Sigmoid colon (tissue), 7 donors: ENCODE results near the gene TGFBR2. TPM values are rescaled to one million over a fixed set of nuclear protein-coding genes. Genes with fewer than 3 reads are reported as not detected.

Experiments
- DNase-seq: peaks from one replicate; pipeline ENCODE4 v3.0.0-alpha.2; 2019
- H3K27ac ChIP-seq, 4 donors: fragments of 200-600 bp; sonication (generic); one replicate each; pipeline ENCODE4 v1.5.1; 2016 to 2019; ENCODE audit warnings: mild to moderate bottlenecking in 1 of 4
- H3K27me3 ChIP-seq, 3 donors: fragments of 200-600 bp; sonication (generic); one replicate each; pipeline ENCODE4 v1.5.1; 2019; ENCODE audit warnings: mild to moderate bottlenecking in 1 of 3
- H3K36me3 ChIP-seq, 4 donors: fragments of 200-600 bp; sonication (generic); one replicate each; pipeline ENCODE4 v1.5.1; 2016 to 2019
- H3K4me1 ChIP-seq, 4 donors: fragments of 200-600 bp; sonication (generic); one replicate each; pipeline ENCODE4 v1.5.1; 2017 to 2019
- H3K4me3 ChIP-seq, 4 donors: fragments of 200-600 bp; sonication (generic); one replicate each; pipeline ENCODE4 v1.5.1; 2017 to 2019; ENCODE audit warnings: mild to moderate bottlenecking in 2 of 4, moderate library complexity in 1 of 4
- H3K9me3 ChIP-seq, 4 donors: fragments of 200-600 bp in 3 of 4; sonication (generic) in 3 of 4; one replicate each; pipeline versions ENCODE4 v1.5.1 to v1.6.1; 2013 to 2019
- EP300 ChIP-seq, 4 donors: sonication (generic); formaldehyde crosslinking; IDR thresholded peaks; one replicate each; pipeline ENCODE4 v1.6.1; 2017; ENCODE audit warnings: antibody characterized with exemption in 4 of 4
- POLR2A ChIP-seq, 2 donors: fragments of 450-650 bp; IDR thresholded peaks; one replicate each; pipeline ENCODE4 v1.6.1; 2016; ENCODE audit warnings: antibody characterized with exemption in 2 of 2, mild to moderate bottlenecking in 2 of 2, moderate library complexity in 2 of 2
- POLR2AphosphoS5 ChIP-seq, 4 donors: sonication (generic); formaldehyde crosslinking; IDR thresholded peaks; one replicate each; pipeline ENCODE4 v1.6.1; 2017; ENCODE audit warnings: antibody characterized with exemption in 4 of 4
- WGBS, 2 donors: extraction: QIAGEN DNeasy Blood & Tissue Kit; methylation state at CpG; one replicate each; pipeline ENCODE4 v1.1.7; 2013; 5-methylcytosine and 5-hydroxymethylcytosine counted together
- intact Hi-C: fragments of 100-400 bp; cut with DNase I; formaldehyde crosslinking; loops from one replicate; pipeline ENCODE4 v1.15.1; 2023
- polyA plus RNA-seq, 3 donors: library from polyadenylated mRNA; stranded (reverse); fragments of 200-250 nt; gene quantifications; one replicate each; pipeline ENCODE4 v1.2.3, GENCODE V29; 2013
- total RNA-seq, 4 donors: library from RNA; depleted of rRNA; stranded (reverse); fragments of >200 nt; gene quantifications; one replicate each; pipeline ENCODE4 v1.1.0, GENCODE V29; 2016
- TF ChIP-seq, protein P1 (sequence below), 4 experiments: fragments of 450-650 bp in 3 of 4; fragments of 200-600 bp in 1 of 4; IDR thresholded peaks; one replicate each; pipeline ENCODE4 v1.5.1; 2016 to 2019; ENCODE audit warnings: antibody characterized with exemption in 4 of 4, mild to moderate bottlenecking in 3 of 4, moderate library complexity in 2 of 4
- donor health status: healthy with polysubstance abuse.
- donor health status: Bipolar disorder and iron deficiency.
- donor health status: healthy.

The TGFBR2 gene
- total and polyA plus RNA-seq, 7 donors: 9.9 to 243 (median 215) TPM

GRCh38 chr3:30711867-30712266 is 105.5 kb downstream of the TGFBR2 start:
- no peak overlapping the region for H3K27ac ChIP-seq
- no peaks in the 10 kb centered on the region for H3K4me1 ChIP-seq
- intact Hi-C loops: no loop called here
- TF ChIP-seq POLR2AphosphoS5 (IDR thresholded peaks at IDR 0.05) (no peak), EP300 (IDR thresholded peaks at IDR 0.05) (no peak), POLR2A (IDR thresholded peaks at IDR 0.05) (no peak)
- TF ChIP-seq, protein P1, sequence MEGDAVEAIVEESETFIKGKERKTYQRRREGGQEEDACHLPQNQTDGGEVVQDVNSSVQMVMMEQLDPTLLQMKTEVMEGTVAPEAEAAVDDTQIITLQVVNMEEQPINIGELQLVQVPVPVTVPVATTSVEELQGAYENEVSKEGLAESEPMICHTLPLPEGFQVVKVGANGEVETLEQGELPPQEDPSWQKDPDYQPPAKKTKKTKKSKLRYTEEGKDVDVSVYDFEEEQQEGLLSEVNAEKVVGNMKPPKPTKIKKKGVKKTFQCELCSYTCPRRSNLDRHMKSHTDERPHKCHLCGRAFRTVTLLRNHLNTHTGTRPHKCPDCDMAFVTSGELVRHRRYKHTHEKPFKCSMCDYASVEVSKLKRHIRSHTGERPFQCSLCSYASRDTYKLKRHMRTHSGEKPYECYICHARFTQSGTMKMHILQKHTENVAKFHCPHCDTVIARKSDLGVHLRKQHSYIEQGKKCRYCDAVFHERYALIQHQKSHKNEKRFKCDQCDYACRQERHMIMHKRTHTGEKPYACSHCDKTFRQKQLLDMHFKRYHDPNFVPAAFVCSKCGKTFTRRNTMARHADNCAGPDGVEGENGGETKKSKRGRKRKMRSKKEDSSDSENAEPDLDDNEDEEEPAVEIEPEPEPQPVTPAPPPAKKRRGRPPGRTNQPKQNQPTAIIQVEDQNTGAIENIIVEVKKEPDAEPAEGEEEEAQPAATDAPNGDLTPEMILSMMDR (IDR thresholded peaks at IDR 0.05): no peak
- no peak overlapping the region for H3K4me3 ChIP-seq
- H3K9me3 ChIP-seq: no peaks in the 10 kb centered on the region
- 91 to 96% methylated on average over 2 of the region's 2 CpGs for WGBS, 2 donors
- no peaks in the 10 kb centered on the region for H3K27me3 ChIP-seq
- H3K36me3 ChIP-seq: no peaks in the 10 kb centered on the region
- no peak for DNase-seq

DNA sequence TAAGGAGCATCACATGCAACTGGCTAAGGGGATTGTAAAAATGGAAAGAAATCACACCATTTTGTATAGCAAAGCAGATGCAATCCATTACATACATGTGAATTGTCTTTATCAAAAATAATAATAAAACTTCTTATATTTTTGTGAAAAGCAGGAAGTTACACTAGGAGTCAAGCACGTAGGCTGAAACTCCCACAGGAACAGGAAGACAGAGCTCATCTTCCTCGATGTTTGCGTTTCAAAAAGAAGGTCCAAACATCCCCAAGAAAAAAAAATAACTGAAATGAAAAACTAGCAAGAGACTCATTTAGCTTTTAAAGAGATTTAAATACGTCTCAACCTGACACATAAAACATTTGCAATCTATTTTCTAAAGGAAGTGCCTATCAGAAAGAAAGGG is 106.6 kb downstream of the TGFBR2 start:
- H3K4me1 ChIP-seq: no peaks in the 10 kb centered on the region
- H3K27me3 ChIP-seq: no peaks in the 10 kb centered on the region
- H3K27ac ChIP-seq: no peak overlapping the region
- H3K36me3 ChIP-seq: no peaks in the 10 kb centered on the region
- no peak overlapping the region for H3K4me3 ChIP-seq
- TF ChIP-seq, protein P1 (IDR thresholded peaks at IDR 0.05): no peak
- TF ChIP-seq POLR2A (IDR thresholded peaks at IDR 0.05) (no peak), POLR2AphosphoS5 (IDR thresholded peaks at IDR 0.05) (no peak), EP300 (IDR thresholded peaks at IDR 0.05) (no peak)
- intact Hi-C loops: no loop called here
- DNase-seq: no peak
- H3K9me3 ChIP-seq: no peaks in the 10 kb centered on the region
- WGBS, 2 donors: 53 to 88% methylated on average over 4 of the region's 4 CpGs

- Histone ChIP-seq H3K4me3 (no peak overlapping the region), H3K36me3 (no peaks in the 10 kb centered on the region), H3K27ac (no peak overlapping the region), H3K4me1 (no peaks in the 10 kb centered on the region), H3K27me3 (no peaks in the 10 kb centered on the region), H3K9me3 (no peaks in the 10 kb centered on the region)
- WGBS, 2 donors: 96 to 99% methylated on average over 3 of the region's 3 CpGs
- no peak for DNase-seq
- TF ChIP-seq, protein P1 (IDR thresholded peaks at IDR 0.05): no peak
- no peak for TF ChIP-seq EP300 (IDR thresholded peaks at IDR 0.05)
- no peak for TF ChIP-seq POLR2A (IDR thresholded peaks at IDR 0.05)
- no peak for TF ChIP-seq POLR2AphosphoS5 (IDR thresholded peaks at IDR 0.05)
- intact Hi-C loops: no loop called here
These were observed 107.6 kb downstream of the TGFBR2 start for GRCh38 chr3:30713885-30714503.

- WGBS, 2 donors: 70 to 96% methylated on average over 3 of the region's 3 CpGs
- H3K27me3 ChIP-seq: no peaks in the 10 kb centered on the region
- H3K27ac ChIP-seq: no peak overlapping the region
- DNase-seq: no peak
- peaks cover 0 to 11% (median 8%) of the 10 kb centered on the region in 4 donors for H3K4me1 ChIP-seq
- no peaks in the 10 kb centered on the region for H3K36me3 ChIP-seq
- no peak overlapping the region for H3K4me3 ChIP-seq
- intact Hi-C loops: no loop called here
- H3K9me3 ChIP-seq: no peaks in the 10 kb centered on the region
- TF ChIP-seq, protein P1 (IDR thresholded peaks at IDR 0.05): no peak
- TF ChIP-seq POLR2A (IDR thresholded peaks at IDR 0.05) (no peak), POLR2AphosphoS5 (IDR thresholded peaks at IDR 0.05) (no peak), EP300 (IDR thresholded peaks at IDR 0.05) (no peak)
These were observed 113.1 kb downstream of the TGFBR2 start for GRCh38 chr3:30719536-30719935.
